ENCODE data around the gene FOXL1. TPM values are rescaled to one million over a fixed set of nuclear protein-coding genes. Genes with fewer than 3 reads are reported as not detected.
A peak's percentile ranks its signal among the peaks of the same experiment; 100 is the strongest.

The FOXL1 gene
- total and polyA plus RNA-seq, 4 donors = 0.41 to 2.5 (median 1.4) TPM

DNA sequence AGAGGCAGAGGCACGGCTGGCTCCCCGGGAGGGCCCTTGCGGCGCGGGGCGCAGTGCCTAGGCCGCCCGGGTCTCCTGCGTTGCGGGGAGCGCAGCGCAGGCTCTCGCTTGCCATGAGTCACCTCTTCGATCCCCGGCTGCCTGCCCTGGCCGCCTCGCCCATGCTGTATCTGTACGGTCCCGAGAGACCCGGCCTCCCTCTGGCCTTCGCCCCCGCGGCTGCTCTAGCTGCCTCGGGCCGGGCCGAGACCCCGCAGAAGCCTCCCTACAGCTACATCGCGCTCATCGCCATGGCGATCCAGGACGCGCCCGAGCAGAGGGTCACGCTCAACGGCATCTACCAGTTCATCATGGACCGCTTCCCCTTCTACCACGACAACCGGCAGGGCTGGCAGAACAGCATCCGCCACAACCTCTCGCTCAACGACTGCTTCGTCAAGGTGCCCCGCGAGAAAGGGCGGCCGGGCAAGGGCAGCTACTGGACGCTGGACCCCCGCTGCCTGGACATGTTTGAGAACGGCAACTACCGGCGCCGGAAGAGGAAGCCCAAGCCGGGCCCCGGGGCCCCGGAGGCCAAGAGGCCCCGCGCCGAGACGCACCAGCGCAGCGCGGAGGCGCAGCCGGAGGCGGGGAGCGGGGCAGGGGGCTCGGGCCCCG is 390 bp downstream of the FOXL1 start:
- peak in 1 of 3 donors; percentile 58 for DNase-seq
- TF ChIP-seq, protein P1, sequence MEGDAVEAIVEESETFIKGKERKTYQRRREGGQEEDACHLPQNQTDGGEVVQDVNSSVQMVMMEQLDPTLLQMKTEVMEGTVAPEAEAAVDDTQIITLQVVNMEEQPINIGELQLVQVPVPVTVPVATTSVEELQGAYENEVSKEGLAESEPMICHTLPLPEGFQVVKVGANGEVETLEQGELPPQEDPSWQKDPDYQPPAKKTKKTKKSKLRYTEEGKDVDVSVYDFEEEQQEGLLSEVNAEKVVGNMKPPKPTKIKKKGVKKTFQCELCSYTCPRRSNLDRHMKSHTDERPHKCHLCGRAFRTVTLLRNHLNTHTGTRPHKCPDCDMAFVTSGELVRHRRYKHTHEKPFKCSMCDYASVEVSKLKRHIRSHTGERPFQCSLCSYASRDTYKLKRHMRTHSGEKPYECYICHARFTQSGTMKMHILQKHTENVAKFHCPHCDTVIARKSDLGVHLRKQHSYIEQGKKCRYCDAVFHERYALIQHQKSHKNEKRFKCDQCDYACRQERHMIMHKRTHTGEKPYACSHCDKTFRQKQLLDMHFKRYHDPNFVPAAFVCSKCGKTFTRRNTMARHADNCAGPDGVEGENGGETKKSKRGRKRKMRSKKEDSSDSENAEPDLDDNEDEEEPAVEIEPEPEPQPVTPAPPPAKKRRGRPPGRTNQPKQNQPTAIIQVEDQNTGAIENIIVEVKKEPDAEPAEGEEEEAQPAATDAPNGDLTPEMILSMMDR (IDR thresholded peaks at IDR 0.05; ENCODE audit: control extremely low read depth, extremely low read depth) = no peak
- no peak overlapping the region for H3K4me3 ChIP-seq
- peaks cover 0 to 56% (median 13%) of the 10 kb centered on the region in 5 donors for H3K4me1 ChIP-seq (ENCODE audit: control insufficient read depth in 5 of 5, insufficient read depth in 5 of 5, low read length in 5 of 5)
- H3K27me3 ChIP-seq (ENCODE audit: control insufficient read depth in 3 of 3, insufficient read depth in 3 of 3, low read length in 2 of 3) = peaks cover 17 to 58% (median 33%) of the 10 kb centered on the region in 3 donors
- no peaks in the 10 kb centered on the region for H3K36me3 ChIP-seq (ENCODE audit: control insufficient read depth in 4 of 4, insufficient read depth in 4 of 4, low read length in 4 of 4)
- peak overlapping the region in 1 of 2 donors; percentile 56 for H3K27ac ChIP-seq (ENCODE audit: low read depth in 1 of 2, low read length in 1 of 2)
- 3 to 5% methylated on average over 68 to 69 of the region's 69 CpGs for WGBS, 2 donors
- no peak for ATAC-seq (ENCODE audit: insufficient read depth, low FRiP score)
- H3K9ac ChIP-seq (ENCODE audit: insufficient read depth in 1 of 2, low read length in 2 of 2) = no peak overlapping the region
- H3K9me3 ChIP-seq (ENCODE audit: control insufficient read depth in 4 of 4, insufficient read depth in 3 of 4, low read length in 3 of 4) = no peaks in the 10 kb centered on the region

DNA sequence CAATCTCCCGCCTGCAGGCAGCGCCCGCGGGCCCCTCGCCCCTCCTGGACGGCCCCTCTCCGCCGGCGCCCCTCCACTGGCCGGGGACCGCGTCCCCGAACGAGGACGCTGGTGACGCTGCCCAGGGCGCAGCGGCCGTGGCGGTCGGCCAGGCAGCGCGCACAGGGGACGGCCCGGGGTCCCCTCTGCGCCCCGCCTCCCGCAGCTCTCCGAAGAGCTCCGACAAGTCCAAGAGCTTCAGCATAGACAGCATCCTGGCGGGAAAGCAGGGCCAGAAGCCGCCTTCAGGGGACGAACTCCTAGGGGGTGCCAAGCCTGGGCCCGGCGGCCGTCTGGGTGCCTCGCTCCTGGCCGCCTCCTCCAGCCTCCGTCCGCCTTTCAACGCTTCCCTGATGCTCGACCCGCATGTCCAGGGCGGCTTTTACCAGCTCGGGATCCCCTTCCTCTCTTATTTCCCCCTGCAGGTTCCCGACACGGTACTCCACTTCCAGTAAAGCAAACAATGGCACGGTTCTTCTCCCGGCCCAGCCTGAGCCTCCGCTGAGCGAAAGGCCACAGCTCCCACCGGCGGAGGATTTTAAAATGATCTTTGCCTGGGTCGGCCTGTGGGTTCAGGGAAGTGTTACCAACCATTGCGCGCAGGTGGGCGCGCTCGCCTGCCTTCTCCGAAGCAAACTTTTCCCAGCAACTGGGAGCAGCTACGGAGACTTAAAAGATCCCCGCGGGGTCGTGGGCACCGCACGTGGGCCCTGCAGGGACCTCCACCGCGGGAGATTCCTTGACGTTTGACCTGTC is 1.1 kb downstream of the FOXL1 start:
- Histone ChIP-seq H3K27me3 (ENCODE audit: control insufficient read depth in 3 of 3, insufficient read depth in 3 of 3, low read length in 2 of 3) (peaks cover 14 to 56% (median 26%) of the 10 kb centered on the region in 3 donors), H3K27ac (ENCODE audit: low read depth in 1 of 2, low read length in 1 of 2) (no peak overlapping the region)

DNA sequence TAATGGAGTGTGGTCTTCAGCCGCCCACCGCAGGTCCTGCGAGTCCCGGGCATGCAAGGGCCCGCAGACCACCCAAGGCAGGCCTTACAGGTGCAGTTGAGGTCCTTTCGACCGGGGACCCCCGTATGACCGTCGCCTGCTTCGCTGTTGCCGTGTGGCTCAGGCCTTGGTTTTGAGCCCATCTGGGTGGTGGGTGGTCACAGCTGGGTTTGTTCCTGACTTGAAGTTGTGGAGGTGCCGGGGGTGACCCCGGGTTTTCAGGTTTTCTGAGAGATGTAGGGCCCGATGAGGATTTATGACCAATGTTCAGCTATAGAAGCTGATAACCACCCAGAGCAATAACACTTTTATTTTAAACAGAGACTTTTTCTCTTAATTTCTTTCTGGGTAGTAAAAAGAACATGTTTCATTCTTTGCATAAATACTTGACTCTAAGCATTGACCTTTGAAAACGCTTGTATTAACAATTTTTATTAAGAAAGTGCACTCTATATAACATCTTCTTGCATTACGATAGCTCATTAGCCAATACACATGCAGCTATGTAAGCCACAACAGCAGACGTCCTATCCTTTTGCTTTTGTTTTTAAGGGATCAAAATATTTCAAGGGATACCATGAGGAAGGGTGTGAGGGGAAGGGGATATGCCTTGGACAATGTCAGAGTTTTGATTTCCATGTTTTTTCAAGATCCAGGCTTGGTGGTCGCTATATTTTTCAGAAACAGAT is 1.9 kb downstream of the FOXL1 start:
- Histone ChIP-seq H3K9ac (ENCODE audit: insufficient read depth in 1 of 2, low read length in 2 of 2) (no peak overlapping the region), H3K27me3 (ENCODE audit: control insufficient read depth in 3 of 3, insufficient read depth in 3 of 3, low read length in 2 of 3) (peaks cover 10 to 49% (median 19%) of the 10 kb centered on the region in 3 donors), H3K9me3 (ENCODE audit: control insufficient read depth in 4 of 4, insufficient read depth in 3 of 4, low read length in 3 of 4) (no peaks in the 10 kb centered on the region), H3K27ac (ENCODE audit: low read depth in 1 of 2, low read length in 1 of 2) (no peak overlapping the region), H3K4me3 (no peak overlapping the region), H3K4me1 (ENCODE audit: control insufficient read depth in 5 of 5, insufficient read depth in 5 of 5, low read length in 5 of 5) (peaks cover 0 to 56% (median 13%) of the 10 kb centered on the region in 5 donors), H3K36me3 (ENCODE audit: control insufficient read depth in 4 of 4, insufficient read depth in 4 of 4, low read length in 4 of 4) (no peaks in the 10 kb centered on the region)
- DNase-seq (no peak), ATAC-seq (ENCODE audit: insufficient read depth, low FRiP score) (no peak)
- 64 to 75% methylated on average over 19 of the region's 19 CpGs for WGBS, 2 donors
- TF ChIP-seq, protein P1 (IDR thresholded peaks at IDR 0.05; ENCODE audit: control extremely low read depth, extremely low read depth) = no peak

More for the DNA sequence above, 1.1 kb downstream of the FOXL1 start:
- DNase-seq (peak in 2 of 3 donors; percentile 43 to 45), ATAC-seq (ENCODE audit: insufficient read depth, low FRiP score) (no peak)
- TF ChIP-seq, protein P1 (IDR thresholded peaks at IDR 0.05; ENCODE audit: control extremely low read depth, extremely low read depth) = no peak
- H3K9me3 ChIP-seq (ENCODE audit: control insufficient read depth in 4 of 4, insufficient read depth in 3 of 4, low read length in 3 of 4) = no peaks in the 10 kb centered on the region
- H3K4me3 ChIP-seq = no peak overlapping the region
- no peaks in the 10 kb centered on the region for H3K36me3 ChIP-seq (ENCODE audit: control insufficient read depth in 4 of 4, insufficient read depth in 4 of 4, low read length in 4 of 4)
- 8 to 12% methylated on average over 56 to 69 of the region's 69 CpGs for WGBS, 2 donors
- H3K4me1 ChIP-seq (ENCODE audit: control insufficient read depth in 5 of 5, insufficient read depth in 5 of 5, low read length in 5 of 5) = peaks cover 0 to 56% (median 13%) of the 10 kb centered on the region in 5 donors
- H3K9ac ChIP-seq (ENCODE audit: insufficient read depth in 1 of 2, low read length in 2 of 2) = no peak overlapping the region

Measured in lung (tissue), 12 donors.